Fibroblast of the conjunctiva (primary cell): Measurements from ENCODE around the gene SIL1.
"Not testable (repeated sequence)": the region's sequence is repeated elsewhere in the genome, so short reads cannot be mapped to it uniquely, and the experiment has no call there.

Source experiments
- DNase-seq: peaks from one replicate; pipeline ENCODE4 v3.0.0-alpha.2; 2010; ENCODE audit warnings: low read depth

The SIL1 gene

DNA sequence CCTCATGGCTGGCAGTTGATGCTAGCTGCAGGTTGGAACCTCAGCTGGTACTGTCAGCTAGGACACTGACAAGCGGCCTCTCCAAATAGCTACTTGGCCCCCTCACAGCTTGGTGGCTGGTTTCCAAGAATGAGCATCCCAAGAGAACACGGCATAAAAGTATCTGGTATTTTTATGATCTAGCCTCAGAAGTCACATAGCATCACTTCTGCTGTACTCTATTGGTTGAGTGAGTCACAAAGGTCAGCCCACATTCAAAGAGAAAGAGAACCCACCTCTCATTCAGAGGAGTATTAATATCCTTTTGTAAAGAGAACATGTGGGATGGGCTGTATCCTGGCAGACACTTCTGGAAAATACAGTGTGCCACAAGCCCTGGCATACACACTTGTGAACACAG, 6.0 kb upstream of the SIL1 start:
- no peak for DNase-seq

DNA sequence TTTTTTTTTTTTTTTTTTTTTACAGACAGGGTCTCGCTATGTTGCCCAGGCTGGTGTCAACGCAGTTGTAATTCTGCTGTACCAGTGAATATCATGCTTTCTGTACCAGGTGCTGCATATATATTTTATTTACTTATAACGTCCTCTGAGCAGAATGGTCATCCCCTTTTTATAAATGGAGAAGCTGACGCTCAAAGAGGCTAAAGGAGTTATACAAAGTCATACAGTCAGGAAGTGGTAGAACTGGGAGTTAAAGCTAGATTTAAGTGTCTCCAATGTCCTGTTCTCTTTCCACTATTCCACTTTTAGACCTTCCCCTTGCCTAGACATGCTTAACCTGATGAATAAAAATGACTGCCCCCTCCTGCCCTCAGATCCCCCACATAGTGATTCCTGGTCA, 1.2 kb upstream of the SIL1 start:
- DNase-seq: no peak

DNA sequence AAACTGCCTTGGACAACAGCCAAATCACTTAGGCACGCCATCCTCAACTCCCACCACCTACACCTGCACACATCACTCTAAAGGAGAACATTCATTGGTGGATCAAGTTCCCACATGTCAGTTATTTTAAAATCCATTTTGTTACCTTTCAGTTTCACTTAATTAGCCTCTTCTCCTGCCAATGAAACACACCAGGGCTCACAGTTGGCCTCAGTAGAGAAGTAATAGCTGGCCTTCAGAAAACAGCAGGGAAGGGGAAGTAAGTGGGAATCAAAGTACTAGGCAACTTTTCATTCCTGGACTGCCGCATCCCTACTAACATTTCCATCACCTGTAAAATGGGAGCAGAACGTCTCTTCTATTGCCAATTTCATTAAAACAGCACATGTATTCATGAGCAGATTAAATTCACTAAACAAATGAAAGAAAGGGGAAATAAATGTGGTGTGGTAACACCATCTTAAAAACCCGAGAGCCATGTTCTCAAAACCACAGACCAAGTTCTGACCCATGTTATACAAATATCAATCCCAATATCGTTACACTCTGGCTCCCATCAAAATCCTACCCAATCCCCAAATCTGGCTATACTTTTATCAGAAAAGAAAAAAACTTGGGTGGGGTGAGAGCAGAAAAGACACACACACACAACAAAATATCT, 1.7 kb downstream of the SIL1 start:
- DNase-seq: no peak

DNA sequence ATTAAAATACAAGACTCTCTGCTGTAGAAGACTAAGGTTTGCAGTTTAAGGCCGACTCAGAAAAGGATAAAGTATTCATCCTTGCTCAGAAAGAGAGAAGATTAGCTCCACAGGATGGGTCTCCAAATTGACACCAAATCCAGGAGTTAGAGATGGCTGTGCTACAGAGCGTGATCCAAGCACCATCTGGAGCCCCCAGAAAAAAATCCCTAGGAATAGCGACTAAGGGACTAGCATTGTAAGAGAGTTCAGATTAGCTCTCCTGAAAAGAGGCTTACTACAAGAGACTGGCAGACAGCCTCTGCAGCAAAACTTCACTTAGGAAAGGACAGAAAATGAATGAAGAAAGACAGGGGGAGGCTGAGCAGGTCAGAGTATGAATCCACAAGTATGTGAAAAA, 3.7 kb downstream of the SIL1 start:
- no peak for DNase-seq

DNA sequence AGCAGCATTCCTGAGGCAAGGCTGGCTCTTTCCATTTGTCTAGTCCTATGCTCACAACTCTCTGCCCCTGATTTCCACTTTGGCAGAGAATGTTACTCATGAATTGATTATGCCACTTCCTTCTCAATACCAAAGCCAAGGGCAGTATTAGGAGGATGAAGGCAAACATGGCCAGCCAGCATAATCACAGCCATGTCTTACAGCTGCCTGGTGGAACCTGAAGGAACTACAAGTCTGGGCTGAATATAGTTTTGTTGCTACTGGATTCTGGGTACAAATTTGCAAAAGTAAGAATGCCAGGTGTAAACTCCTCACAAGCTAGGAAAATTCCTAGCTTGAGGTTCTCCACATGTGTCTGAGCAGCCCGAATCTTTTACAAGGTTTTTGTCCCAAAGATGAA, 4.2 kb downstream of the SIL1 start:
- no peak for DNase-seq

DNA sequence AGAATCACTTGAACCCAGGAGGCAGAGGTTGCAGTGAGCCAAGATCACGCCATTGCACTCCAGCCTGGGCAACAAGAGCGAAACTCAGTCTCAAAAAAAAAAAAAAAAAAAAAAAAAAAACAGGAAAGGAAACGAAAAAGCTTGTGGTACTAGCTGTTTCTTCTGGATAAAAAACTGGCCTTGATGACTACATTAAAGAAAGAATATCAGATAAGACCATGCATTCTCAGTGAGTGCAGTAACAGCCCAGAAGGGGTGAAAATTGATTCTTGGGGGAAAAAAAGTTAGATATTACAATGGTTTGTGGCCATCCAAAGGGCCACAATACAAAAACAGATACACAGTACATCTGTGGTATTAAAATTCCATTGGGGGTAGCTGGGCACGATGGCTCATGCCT, 5.3 kb downstream of the SIL1 start:
- not testable (repeated sequence) for DNase-seq

DNA sequence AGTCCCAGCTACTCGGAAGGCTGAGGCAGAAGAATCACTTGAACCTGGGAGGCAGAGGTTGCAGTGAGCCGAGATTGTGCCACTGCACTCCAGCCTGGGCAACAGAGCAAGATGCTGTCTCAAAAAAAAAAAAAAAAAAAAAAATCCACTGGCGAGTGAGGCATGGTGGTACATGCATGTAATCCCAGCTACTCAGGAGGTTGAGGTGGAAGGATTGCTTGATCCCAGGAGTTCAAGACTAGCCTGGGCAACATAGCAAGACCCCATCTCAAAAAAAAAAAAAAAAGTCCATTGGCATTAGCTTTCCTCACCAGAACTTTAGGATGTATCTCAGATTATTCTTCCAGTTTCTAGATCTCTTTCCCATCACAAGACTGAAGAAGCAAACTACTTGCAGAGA, 6.2 kb downstream of the SIL1 start:
- DNase-seq: not testable (repeated sequence)

DNA sequence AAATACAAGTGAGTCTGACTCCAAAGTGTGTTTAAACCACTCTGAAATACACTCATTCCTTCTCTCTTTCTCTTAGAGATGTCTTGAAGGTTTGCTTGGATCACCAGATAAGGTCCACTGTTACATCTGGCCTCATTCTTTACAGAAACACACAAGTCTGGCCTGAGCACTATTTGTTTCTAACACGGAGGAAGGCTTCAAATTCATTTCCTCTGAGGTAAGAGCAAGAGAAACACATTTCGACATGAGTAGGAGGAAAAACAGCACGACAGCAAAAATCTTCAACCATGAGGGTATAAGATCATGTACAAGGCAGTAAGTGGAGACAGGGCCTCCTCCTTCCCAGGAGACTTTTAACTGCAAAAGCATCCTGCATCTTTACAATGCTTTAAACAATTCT, 8.0 kb downstream of the SIL1 start:
- DNase-seq: peak; percentile 35

DNA sequence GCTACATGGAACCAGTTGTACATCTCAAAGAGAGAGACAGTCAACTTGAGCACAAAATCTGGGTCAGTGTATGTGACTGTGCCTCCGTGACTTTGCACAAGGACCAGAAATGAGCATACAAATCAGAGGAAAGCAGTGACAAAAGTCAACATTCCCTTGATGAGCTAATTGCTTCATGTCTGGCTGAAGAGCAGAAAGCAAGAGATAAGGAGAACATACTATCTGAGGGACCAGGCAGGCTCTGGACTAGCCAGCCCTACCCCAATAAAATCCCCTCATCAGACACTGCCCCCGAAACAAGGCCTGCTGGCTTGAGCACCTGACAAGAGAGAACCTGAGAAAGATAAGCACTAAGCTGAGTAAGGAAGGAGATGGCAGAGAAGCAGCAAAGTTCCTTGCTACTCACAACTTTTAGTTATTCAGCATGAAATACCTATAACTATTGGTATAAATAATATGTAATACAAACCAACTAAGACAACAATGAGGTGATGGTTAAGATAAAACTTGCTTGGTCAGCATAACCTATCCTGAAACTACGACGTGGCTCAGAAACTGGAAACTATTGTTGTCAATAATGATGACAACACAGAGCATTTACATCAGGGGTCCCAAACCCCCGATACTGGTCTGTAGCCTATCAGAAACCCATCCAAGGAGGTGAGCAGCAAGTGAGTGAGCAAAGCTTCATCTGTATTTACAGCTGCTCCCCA, 9.5 kb downstream of the SIL1 start:
- DNase-seq: no peak

DNA sequence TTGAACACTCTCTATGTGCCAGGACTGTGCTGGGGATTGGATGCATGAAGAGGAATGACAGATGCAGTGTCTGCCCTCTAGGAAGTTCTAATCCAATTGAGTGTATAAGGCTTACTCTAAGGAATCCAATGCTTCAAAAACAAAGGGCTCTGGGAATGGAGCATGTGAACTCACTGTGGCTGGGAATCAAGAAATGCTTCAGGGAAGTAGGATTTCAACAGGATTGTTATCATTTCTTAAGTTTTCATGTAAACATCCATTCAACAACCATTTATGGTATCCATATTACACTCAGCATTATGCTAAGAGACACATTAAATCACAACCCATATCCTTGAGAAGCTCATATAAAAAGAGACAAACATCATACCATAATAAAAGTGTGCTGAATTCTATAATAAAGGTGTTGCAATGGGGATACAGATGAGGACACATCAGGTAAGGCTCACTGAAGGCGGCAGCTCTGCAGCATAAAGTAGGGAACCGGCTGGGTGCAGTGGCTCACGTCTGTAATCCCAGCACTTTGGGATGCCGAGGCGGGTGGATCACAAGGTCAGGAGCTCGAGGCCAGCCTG, 11.3 kb downstream of the SIL1 start:
- no peak for DNase-seq

DNA sequence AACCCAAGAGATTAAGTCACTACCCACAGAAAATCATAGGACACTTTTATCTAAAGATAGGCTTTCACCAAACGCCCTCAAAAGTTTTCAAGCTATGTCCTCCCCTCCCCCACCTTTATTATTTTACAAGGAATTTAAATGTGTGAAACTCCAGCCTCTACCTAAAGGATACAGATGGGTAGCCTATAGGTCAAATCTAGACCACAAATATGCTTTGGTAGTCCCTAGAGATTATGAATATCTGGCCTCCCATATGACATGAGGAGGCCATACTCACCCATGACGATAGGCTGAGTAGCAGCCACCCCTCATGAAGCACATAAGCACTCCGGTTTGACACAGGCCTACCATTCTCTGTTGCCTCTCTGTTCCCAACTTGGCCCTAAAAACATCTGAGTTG, 11.9 kb downstream of the SIL1 start:
- DNase-seq: no peak

DNA sequence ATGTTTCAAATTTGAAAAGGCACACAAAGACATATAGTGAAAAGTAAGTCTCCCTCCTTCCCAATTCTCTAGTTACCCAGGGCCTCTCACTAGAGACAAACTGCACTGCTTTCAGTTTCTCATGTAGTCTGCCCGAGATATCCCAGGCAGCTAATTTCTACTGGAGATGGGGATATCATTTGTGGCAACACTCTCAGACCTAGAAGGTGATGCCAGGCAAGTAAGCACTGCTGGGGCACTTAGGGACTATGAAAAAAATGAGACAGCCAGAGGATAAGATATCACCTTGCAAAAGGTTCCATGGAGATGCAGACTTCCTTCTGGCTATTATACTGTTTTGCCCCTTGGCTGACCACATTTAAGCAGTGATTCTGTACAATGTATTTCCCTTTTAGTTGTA, 12.6 kb downstream of the SIL1 start:
- DNase-seq: no peak

DNA sequence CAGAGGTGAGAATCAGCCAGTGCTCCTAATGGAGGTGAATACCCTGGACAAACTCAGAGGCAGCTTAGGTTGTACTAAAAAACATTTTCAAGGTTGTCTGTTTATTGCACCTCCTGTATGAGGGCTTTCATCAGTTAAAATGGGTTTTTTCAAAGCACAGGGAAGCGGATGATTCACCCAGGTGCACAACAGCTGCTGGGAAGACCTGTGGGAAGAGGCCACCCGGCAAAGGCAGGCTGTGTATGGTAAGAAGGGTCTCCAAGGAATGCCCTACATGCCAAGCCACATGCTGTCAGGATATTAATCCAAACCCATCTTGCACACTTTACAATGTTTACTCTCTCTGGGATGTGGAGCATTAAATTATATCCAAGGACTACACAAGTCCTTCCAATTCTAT, 14.7 kb downstream of the SIL1 start:
- no peak for DNase-seq

DNA sequence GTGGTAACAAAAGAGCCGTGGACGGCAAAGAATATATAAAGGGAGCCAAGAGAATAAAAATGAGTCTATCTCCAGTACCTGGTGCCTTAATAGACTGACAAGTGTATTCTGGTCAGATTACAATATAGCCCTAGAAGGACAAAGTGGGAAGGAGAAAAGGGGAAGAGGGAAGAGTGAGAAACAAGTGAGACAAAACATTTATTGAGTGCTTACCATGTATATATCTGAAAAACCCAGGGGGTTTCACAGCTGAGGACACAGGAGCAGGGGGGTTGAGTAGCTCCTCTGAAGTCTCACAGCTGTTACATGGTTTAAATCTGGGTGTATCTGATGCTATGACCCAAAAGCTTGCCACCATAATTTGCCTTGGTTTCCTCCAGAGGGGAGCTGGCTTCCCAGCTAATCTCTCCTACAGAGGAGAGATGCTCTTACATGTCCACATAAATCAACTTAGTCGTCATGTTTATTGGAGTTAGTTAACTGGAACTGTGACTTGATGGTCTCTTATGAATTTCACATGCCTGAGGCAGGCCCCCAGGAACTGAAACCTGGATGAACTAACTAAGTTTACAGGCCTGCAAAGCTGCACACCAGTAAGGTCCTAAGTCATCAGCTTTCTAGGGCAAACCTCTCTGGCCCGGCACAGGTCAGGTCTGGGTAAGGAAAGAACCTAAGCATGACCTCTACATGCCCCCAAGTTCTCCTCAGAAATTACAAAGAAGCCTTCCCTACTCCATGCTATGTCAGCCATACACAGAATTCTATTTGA, 15.5 kb downstream of the SIL1 start:
- no peak for DNase-seq

DNA sequence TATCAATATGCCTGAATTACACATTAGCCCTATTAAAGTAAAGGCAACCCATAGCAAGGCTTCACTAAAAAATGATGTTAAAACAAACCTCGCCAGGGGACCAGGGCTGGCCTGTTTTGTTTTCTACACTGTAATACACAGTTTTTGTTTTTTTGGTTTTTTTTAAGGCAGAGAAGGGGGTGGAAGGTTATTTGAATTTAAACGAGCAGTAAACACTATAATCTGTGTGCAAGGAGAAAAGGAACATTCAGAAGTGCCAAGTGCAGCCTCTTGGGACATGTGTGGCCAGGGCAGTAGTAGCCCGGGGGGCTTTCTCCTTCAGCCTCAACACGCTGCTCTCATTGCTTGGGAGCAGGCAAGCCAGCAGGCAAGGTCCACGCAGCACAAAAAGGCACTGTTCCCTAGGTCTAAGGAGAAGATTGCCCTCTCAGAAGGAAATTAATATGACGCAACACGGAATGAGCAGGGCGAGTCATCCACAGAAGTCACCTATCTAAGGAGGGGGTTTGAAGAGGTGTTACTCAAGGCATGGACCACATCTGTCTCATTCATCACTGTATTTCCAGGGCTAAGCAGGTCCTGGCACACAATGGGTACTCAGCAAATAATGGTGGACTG, 16.2 kb downstream of the SIL1 start:
- DNase-seq: no peak

DNA sequence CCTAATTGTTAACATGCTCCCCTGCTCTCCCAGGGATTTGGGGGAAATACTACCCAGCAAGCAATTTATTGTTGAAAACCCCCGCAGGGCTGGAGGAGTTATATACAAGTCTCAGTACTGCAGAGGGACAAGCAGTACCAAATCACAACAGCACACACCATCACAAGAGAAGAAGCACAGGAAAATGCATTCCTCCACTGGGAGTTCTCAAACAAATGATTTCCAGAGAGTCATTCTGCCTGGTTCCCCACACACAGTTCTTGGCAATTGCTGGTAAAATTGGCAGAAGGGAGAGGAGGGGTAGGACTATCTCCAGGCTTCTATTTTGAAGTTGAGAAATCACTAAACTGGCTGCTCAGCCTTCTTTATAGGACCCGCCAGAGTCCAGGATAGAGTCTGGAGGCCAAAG, 16.8 kb downstream of the SIL1 start:
- peak; percentile 37 for DNase-seq

DNA sequence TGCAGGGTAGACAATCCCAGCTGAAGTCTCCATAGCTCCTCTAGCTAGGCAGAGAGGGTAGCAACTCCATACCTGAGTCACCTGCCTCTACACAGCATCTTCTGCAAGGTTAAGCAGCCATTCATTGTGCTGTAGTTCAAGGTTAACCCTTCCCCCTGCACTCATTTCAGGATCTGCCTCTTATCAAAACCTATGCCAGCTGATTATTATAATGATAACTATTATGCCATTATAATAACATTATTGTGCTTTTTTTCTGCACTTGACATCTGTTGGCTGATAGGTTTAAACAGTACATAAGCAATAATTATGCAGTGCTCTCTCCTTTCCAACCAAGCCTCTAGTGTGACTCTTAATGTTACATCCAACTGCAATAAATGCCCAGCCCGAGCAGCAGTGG, 17.3 kb downstream of the SIL1 start:
- no peak for DNase-seq

DNA sequence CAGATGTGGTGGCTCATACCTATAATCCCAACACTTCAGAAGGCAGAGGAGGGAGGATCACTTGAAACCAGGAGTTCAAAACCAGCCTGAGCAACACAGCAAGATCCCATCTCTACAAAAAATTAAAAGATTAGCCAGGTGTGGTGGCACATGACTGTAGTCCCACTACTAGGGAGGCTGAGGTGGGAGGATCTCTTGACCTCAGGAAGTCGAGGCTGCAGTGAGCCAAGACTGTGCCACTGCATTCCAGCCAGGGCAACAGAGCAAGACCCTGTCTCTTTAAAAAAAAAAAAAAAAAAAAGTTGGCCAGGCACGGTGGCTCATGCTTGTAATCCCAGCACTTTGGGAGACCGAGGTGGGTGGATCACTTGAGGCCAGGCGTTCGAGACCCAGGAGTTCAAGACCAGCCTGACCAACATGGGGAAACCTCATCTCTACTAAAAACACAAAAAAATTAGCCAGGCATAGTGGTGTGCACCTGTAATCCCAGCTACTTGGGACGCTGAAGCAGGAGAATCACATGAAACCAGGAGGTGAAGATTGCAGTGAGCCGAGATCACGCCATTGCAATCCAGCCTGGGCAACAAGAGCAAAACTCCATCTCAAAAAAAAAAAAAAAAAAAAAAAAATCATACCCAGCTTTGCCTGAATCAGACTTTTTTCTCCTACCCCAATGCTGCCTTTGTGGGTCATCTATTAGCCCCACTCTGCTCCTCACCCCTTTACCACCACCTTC, 18.2 kb downstream of the SIL1 start:
- DNase-seq: not testable (repeated sequence)

DNA sequence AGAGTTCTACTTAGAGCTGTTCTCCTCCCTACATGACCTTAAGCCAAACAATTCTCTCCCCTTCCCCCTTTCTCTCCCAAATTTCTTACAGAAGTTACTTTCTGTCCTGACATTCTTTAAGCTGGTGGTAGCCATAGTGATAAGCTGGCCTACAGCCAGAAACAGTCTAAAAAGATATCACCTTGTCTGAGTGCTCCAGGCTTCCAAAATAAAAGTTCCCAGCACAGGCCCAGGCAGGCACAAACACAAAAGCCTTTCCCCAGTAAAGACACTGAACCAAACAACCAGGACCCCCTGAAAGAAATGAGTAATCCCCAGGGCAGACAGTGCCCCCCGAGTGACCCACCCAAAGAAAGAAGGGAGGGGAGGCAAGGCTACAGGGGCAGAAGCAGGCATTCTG, 19.2 kb downstream of the SIL1 start:
- no peak for DNase-seq

DNA sequence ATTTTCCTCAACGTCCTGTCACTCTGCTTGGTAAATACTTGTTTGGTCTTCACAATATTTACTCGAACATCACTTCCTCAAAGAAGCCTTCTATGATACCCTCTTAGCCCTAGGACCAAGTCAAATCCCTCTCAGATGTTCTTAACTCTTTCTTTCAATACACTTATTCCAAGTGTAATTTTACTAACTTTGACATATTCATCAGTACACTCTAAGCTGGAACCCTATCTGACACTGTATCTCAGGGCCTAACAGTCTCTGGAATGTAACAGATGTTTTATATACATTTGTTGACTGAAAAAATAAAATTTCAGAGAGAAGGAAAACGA, 19.6 kb downstream of the SIL1 start:
- DNase-seq: no peak

DNA sequence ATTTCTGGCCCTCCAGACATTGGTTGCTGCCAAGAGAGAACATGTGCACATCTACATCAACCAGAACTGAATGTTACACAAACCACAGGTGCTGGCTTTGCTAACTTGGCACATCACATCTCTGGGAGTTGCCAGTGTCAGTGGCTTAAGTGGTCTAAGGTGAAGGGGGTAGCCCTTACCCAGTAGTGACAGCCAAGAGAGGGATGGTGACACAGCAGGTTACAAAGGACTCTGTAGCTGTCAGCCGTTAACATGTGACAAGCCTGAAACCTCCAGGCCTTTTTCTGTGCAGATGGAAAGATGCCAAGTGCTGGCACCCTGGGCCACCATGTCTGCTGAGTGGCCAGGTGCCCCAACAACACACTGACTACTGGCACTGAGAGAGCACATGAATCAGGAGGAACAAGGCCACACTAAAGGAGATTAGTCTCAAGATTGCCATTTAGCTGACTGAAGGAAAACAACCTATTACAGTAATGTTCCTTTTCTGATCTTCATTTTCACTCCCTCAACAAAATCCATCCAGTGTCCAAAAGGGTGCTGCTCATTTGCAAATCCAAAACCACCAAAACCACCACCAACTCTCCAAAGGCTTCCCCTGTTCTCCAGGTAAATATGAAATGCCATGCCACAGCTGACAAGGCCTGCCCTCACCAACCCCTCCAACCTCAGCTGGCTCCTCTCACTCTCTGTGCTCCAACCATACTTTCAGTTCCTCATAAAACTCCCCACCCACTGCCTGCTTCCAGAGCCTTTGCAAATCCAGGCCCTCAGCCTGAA, 20.2 kb downstream of the SIL1 start:
- no peak for DNase-seq
